SK-N-SH (cell line): ENCODE results near the gene HCN4. TPM values are rescaled to one million over a fixed set of nuclear protein-coding genes. Genes with fewer than 3 reads are reported as not detected.

ENCODE experiments used
- CTCF ChIA-PET: fragments of 300-600, 350-600 bp; formaldehyde crosslinking; extraction: SDS; loops from one replicate; lab custom pipeline; 2021; lab: Yijun Ruan, JAX
- POLR2A ChIA-PET: fragments of 350-600 bp; sonication (Branson Sonifier 250); formaldehyde crosslinking; extraction: SDS; loops from one replicate; lab custom pipeline; 2020; ENCODE audit warnings: antibody characterized with exemption, inconsistent platforms; lab: Yijun Ruan, JAX
- DNase-seq: peaks from one replicate; pipeline ENCODE4 v3.0.0; 2012
- H2AFZ ChIP-seq: fragments of 200-600 bp; sonication (generic); 2 replicates; pipeline ENCODE4 v1.8.1; 2016; ENCODE audit warnings: antibody characterized with exemption, mild to moderate bottlenecking, low read depth
- H3F3A ChIP-seq: fragments of 200-600 bp; sonication (generic); replicated peaks from 2 replicates; pipeline ENCODE3; 2016; ENCODE audit warnings: antibody characterized with exemption, mild to moderate bottlenecking; ENCODE audit not compliant: insufficient read depth
- H3K27ac ChIP-seq, 2 experiments: fragments of 200-500 bp in 1 of 2; fragments of 200-600 bp in 1 of 2; sonication (Bioruptor generic) in 1 of 2; sonication (generic), shearing (Covaris generic) in 1 of 2; 2 replicates each; pipeline versions ENCODE4 v1.5.1 to v1.6.1; 2014 to 2016; ENCODE audit warnings: low read depth in 2 of 2, inconsistent platforms in 1 of 2, low read length in 1 of 2, mild to moderate bottlenecking in 1 of 2, mixed read lengths in 1 of 2
- H3K27me3 ChIP-seq: fragments of 200-600 bp; sonication (generic), shearing (Covaris generic); 2 replicates; pipeline ENCODE4 v1.6.1; 2016; ENCODE audit warnings: mixed run types; ENCODE audit not compliant: insufficient read depth
- H3K36me3 ChIP-seq, 2 experiments: fragments of 200-500 bp in 1 of 2; fragments of 200-600 bp in 1 of 2; sonication (Bioruptor generic) in 1 of 2; sonication (generic) in 1 of 2; replicated peaks in 1 of 2; 2 replicates each; pipeline versions ENCODE3 to v1.5.1; 2014 to 2016; ENCODE audit warnings: low read length in 1 of 2, mild to moderate bottlenecking in 1 of 2; ENCODE audit not compliant: insufficient read depth in 2 of 2, control insufficient read depth in 1 of 2
- H3K4me1 ChIP-seq, 2 experiments: fragments of 200-500 bp in 1 of 2; fragments of 200-600 bp in 1 of 2; sonication (Bioruptor generic) in 1 of 2; sonication (generic), shearing (Covaris generic) in 1 of 2; 2 replicates each; pipeline versions ENCODE4 v1.5.1 to v1.6.1; 2014 to 2016; ENCODE audit warnings: low read depth in 1 of 2, low read length in 1 of 2, mixed run types in 1 of 2; ENCODE audit not compliant: insufficient read depth in 2 of 2, control insufficient read depth in 1 of 2
- H3K4me2 ChIP-seq: fragments of 200-600 bp; sonication (generic), shearing (Covaris generic); 2 replicates; pipeline ENCODE4 v1.6.1; 2017; ENCODE audit warnings: mixed run types
- H3K4me3 ChIP-seq, 2 experiments: fragments of 200-500 bp in 1 of 2; fragments of 200-600 bp in 1 of 2; sonication (Bioruptor generic) in 1 of 2; sonication (generic), shearing (Covaris generic) in 1 of 2; 2 replicates each; pipeline versions ENCODE4 v1.5.1 to v1.8.1; 2014 to 2016; ENCODE audit warnings: low read depth in 2 of 2, inconsistent platforms in 1 of 2, low read length in 1 of 2, mild to moderate bottlenecking in 1 of 2, mixed read lengths in 1 of 2, moderate library complexity in 1 of 2
- H3K79me2 ChIP-seq: fragments of 200-600 bp; sonication (generic); 2 replicates; pipeline ENCODE4 v1.8.1; 2017; ENCODE audit warnings: mild to moderate bottlenecking; ENCODE audit not compliant: insufficient read depth
- H3K9ac ChIP-seq: fragments of 200-600 bp; sonication (generic); 2 replicates; pipeline ENCODE4 v1.6.1; 2017; ENCODE audit warnings: mixed run types
- H3K9me2 ChIP-seq: fragments of 200-600 bp; sonication (generic); 2 replicates; pipeline ENCODE4 v1.6.1; 2017; ENCODE audit warnings: mixed run types
- H3K9me3 ChIP-seq: fragments of 200-600 bp; sonication (generic); 2 replicates; pipeline ENCODE4 v1.6.1; 2017; ENCODE audit warnings: mixed run types, mild to moderate bottlenecking, moderate library complexity
- H4K20me1 ChIP-seq: fragments of 200-600 bp; sonication (generic); 2 replicates; pipeline ENCODE4 v1.6.1; 2017; ENCODE audit warnings: mild to moderate bottlenecking, mixed run types; ENCODE audit not compliant: insufficient read depth
- CTCF ChIP-seq: fragments of 200-600 bp; sonication (generic); IDR thresholded peaks from 2 replicates; pipeline ENCODE4 v1.6.1; 2017; ENCODE audit warnings: antibody characterized with exemption, mild to moderate bottlenecking, moderate library complexity
- ELF1 ChIP-seq: IDR thresholded peaks from 2 replicates; pipeline ENCODE4 v1.4.0; 2012
- EP300 ChIP-seq, 2 experiments: IDR thresholded peaks; 2 replicates each; pipeline versions ENCODE4 v1.4.0 to v1.6.1; 2012; ENCODE audit warnings: borderline replicate concordance in 1 of 2, low read depth in 1 of 2, low read length in 1 of 2
- FOSL2 ChIP-seq: IDR thresholded peaks from 2 replicates; pipeline ENCODE4 v1.4.0; 2012; ENCODE audit warnings: low read depth, mild to moderate bottlenecking, moderate library complexity, borderline replicate concordance
- FOXJ3 ChIP-seq: sonication (generic); formaldehyde crosslinking; IDR thresholded peaks from 2 replicates; pipeline ENCODE4 v1.5.1; 2020; ENCODE audit warnings: mild to moderate bottlenecking, missing genetic modification reagents
- GATA2 ChIP-seq: sonication (generic); formaldehyde crosslinking; IDR thresholded peaks from 2 replicates; pipeline ENCODE4 v1.5.0; 2020; ENCODE audit warnings: mild to moderate bottlenecking, missing genetic modification reagents
- JUND ChIP-seq: IDR thresholded peaks from 2 replicates; pipeline ENCODE4 v1.4.0; 2012
- MEF2A ChIP-seq: IDR thresholded peaks from 2 replicates; pipeline ENCODE4 v1.4.0; 2012; ENCODE audit warnings: low read depth, borderline replicate concordance
- RCOR1 ChIP-seq: fragments of 150-350 bp; IDR thresholded peaks from 2 replicates; pipeline ENCODE4 v1.6.1; 2017; ENCODE audit warnings: antibody characterized with exemption, low read length
- REST ChIP-seq: IDR thresholded peaks from 2 replicates; pipeline ENCODE4 v1.6.1; 2012; ENCODE audit warnings: mild to moderate bottlenecking, low read depth, low read length, moderate library complexity
- RXRA ChIP-seq: IDR thresholded peaks from 2 replicates; pipeline ENCODE4 v1.4.0; 2012; ENCODE audit warnings: low read depth, mild to moderate bottlenecking, borderline replicate concordance
- SMC3 ChIP-seq: IDR thresholded peaks from 2 replicates; pipeline ENCODE4 v1.6.1; 2012; ENCODE audit warnings: low read depth, low read length, improper control_type of control experiment
- USF1 ChIP-seq: IDR thresholded peaks from 2 replicates; pipeline ENCODE4 v1.4.0; 2012; ENCODE audit warnings: low read depth, borderline replicate concordance
- USF2 ChIP-seq: fragments of 150-350 bp; IDR thresholded peaks from 2 replicates; pipeline ENCODE4 v1.6.1; 2017; ENCODE audit warnings: antibody characterized with exemption, low read length, low read depth, borderline replicate concordance
- YY1 ChIP-seq: IDR thresholded peaks from 2 replicates; pipeline ENCODE4 v1.4.0; 2012; ENCODE audit warnings: low read depth, mild to moderate bottlenecking
- ZBTB33 ChIP-seq: IDR thresholded peaks from 2 replicates; pipeline ENCODE4 v1.4.0; 2012; ENCODE audit warnings: low read depth, borderline replicate concordance
- whole genome bisulfite sequencing: methylation state at CpG from one replicate; pipeline ENCODE4 v1.1.6; 2017; ENCODE audit warnings: low lambda C conversion rate; 5-methylcytosine and 5-hydroxymethylcytosine counted together
- polyA plus RNA-seq, 3 experiments: library from polyadenylated mRNA; depleted of rRNA; stranded (reverse); fragments of >200 nt; gene quantifications; 2 replicates each; pipeline ENCODE4 v1.2.3, GENCODE V29; 2012

The HCN4 gene
- polyA plus RNA-seq, 1 of the 3 experiments (the other 2 are of a cell fraction): not detected

GRCh38 chr15:73330206-73331051, 38.3 kb downstream of the HCN4 start:
- ChIA-PET CTCF (interaction anchor here (0.8 to 1.4 kb wide), 2 partner anchors 25 to 306 kb away, joined by 3 to 5 read pairs; no protein-coding TSS in a partner anchor), POLR2A (no interaction called here)
- H3K4me3 ChIP-seq: no peak overlapping the region
- WGBS: 74% methylated on average over 12 of the region's 15 CpGs
- peaks cover 0 to 11% of the 10 kb centered on the region in 2 experiments; a peak in 1 of 4 replicates for H3K4me1 ChIP-seq
- no peaks in the 10 kb centered on the region for H3K79me2 ChIP-seq
- H3K9me2 ChIP-seq: no peaks in the 10 kb centered on the region
- no peak for TF ChIP-seq MEF2A
- TF ChIP-seq FOSL2: no peak
- no peak for TF ChIP-seq USF2
- TF ChIP-seq RCOR1: no peak
- no peak for TF ChIP-seq USF1
- TF ChIP-seq SMC3: no peak
- TF ChIP-seq CTCF: no peak
- no peak for TF ChIP-seq GATA2 (CRISPR knock-in tag)
- no peak for TF ChIP-seq JUND
- TF ChIP-seq YY1: no peak
- no peak for TF ChIP-seq FOXJ3
- no peak for TF ChIP-seq EP300 (IDR thresholded peaks at IDR 0.05; ENCODE audit: borderline replicate concordance in 1 of 2, low read depth in 1 of 2, low read length in 1 of 2)
- TF ChIP-seq REST: no peak
- no peak for TF ChIP-seq RXRA
- no peak for TF ChIP-seq ZBTB33
- no peak for TF ChIP-seq ELF1
- no peak overlapping the region for H3K4me2 ChIP-seq
- H2AFZ ChIP-seq: no peak overlapping the region
- no peaks in the 10 kb centered on the region for H3K27me3 ChIP-seq
- H3K36me3 ChIP-seq: no peaks in the 10 kb centered on the region
- no peaks in the 10 kb centered on the region for H3F3A ChIP-seq
- H3K27ac ChIP-seq: no peak overlapping the region
- no peaks in the 10 kb centered on the region for H4K20me1 ChIP-seq
- no peak for DNase-seq
- H3K9me3 ChIP-seq: no peaks in the 10 kb centered on the region
- no peak overlapping the region for H3K9ac ChIP-seq
